ENCODE measurements around the gene CBLC. TPM values are rescaled to one million over a fixed set of nuclear protein-coding genes. Genes with fewer than 3 reads are reported as not detected.
A peak's percentile ranks its signal among the peaks of the same experiment; 100 is the strongest.

CBLC gene
- total RNA-seq, 1 experiment from 2014 or later, result 20.5 TPM

DNA sequence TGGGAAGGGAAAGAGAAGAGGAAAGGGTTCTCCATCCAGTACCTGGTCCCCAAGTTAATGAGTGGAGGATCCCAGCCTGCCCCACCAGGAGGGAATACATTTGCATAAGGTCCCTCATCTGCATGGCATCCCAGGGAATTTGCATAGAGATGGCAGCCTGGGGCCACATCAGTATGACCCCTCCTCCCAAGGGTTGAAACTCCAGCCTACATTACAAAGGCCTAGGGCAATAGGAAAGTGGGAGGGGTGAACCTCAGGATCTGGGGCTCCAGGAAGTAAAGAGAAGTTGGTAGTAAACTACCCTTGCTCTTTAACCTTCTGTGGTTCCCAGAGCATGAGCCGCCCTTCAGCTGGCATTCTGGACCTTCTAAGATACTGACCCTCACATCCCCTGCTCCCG is 61.6 kb downstream of the CBLC start:
- Mint-ChIP-seq H3K36me3 (no peaks in the 10 kb centered on the region), H3K4me1 (peaks cover 6% of the 10 kb centered on the region), H3K9me3 (no peaks in the 10 kb centered on the region), H3K27ac (no peak overlapping the region), H3K27me3 (ENCODE audit: low read depth) (peaks cover 60% of the 10 kb centered on the region), H3K4me3 (no peak overlapping the region)
- TF ChIP-seq, protein P1, sequence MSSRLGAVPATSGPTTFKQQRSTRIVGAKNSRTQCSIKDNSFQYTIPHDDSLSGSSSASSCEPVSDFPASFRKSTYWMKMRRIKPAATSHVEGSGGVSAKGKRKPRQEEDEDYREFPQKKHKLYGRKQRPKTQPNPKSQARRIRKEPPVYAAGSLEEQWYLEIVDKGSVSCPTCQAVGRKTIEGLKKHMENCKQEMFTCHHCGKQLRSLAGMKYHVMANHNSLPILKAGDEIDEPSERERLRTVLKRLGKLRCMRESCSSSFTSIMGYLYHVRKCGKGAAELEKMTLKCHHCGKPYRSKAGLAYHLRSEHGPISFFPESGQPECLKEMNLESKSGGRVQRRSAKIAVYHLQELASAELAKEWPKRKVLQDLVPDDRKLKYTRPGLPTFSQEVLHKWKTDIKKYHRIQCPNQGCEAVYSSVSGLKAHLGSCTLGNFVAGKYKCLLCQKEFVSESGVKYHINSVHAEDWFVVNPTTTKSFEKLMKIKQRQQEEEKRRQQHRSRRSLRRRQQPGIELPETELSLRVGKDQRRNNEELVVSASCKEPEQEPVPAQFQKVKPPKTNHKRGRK (CRISPR knock-in tag; IDR thresholded peaks at IDR 0.05; ENCODE audit: borderline replicate concordance), result no peak
- TF ChIP-seq CBFB (CRISPR knock-in tag; IDR thresholded peaks at IDR 0.05; ENCODE audit: low read depth), result no peak
- TF ChIP-seq SP1 (CRISPR knock-in tag; conservative IDR thresholded peaks at IDR 0.05), result no peak
- no peak for TF ChIP-seq GTF2I (CRISPR knock-in tag; conservative IDR thresholded peaks at IDR 0.05)
- ChIA-PET CTCF (interaction anchor here (0.7 kb wide), 1 partner anchor 150 kb away, joined by 3 read pairs; no protein-coding TSS in a partner anchor), POLR2A (no interaction called here)
- DNase-seq (ENCODE audit: low spot score) (peak; percentile 36), ATAC-seq (peak; percentile 82)

DNA sequence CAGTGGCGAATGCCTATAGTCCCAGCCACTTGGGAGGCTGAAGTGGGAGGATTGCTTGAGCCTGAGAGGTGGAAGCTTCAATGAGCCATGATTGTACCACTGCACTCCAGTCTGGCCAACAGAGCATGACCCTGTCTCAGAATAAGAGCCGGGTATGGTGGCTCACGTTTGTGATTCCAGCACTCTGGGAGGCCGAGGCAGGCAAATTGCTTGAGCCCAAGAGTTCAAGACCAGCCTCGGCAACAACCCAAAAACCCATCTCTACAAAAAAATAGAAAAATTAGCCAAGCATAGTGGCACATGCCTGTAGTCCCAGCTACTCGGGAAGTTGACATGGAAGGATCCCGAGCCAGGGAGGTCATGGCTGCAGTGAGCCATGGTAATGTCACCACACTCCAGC is 63.1 kb downstream of the CBLC start:
- peaks cover 46% of the 10 kb centered on the region for H3K27me3 Mint-ChIP-seq (ENCODE audit: low read depth)
- H3K4me1 Mint-ChIP-seq, result peaks cover 10% of the 10 kb centered on the region
- DNase-seq (ENCODE audit: low spot score) (no peak), ATAC-seq (no peak)
- CTCF ChIA-PET, result interaction anchor here (0.9 to 1.0 kb wide), 2 partner anchors 65 to 117 kb away, joined by 3 read pairs; partner anchors contain the start of gene APOE
- H3K27ac Mint-ChIP-seq, result no peak overlapping the region
- TF ChIP-seq ZNF121 (CRISPR knock-in tag; IDR thresholded peaks at IDR 0.05) (peak; percentile 56; the same call in 1 of the 2 replicates), ELF4 (CRISPR knock-in tag; IDR thresholded peaks at IDR 0.05; ENCODE audit: low read depth) (no peak)
- H3K9me3 Mint-ChIP-seq, result no peaks in the 10 kb centered on the region
- POLR2A ChIA-PET, result interaction anchor here (0.9 kb wide), 1 partner anchor 10 kb away, joined by 3 read pairs; no protein-coding TSS in a partner anchor
- H3K4me3 Mint-ChIP-seq, result no peak overlapping the region
- no peaks in the 10 kb centered on the region for H3K36me3 Mint-ChIP-seq

DNA sequence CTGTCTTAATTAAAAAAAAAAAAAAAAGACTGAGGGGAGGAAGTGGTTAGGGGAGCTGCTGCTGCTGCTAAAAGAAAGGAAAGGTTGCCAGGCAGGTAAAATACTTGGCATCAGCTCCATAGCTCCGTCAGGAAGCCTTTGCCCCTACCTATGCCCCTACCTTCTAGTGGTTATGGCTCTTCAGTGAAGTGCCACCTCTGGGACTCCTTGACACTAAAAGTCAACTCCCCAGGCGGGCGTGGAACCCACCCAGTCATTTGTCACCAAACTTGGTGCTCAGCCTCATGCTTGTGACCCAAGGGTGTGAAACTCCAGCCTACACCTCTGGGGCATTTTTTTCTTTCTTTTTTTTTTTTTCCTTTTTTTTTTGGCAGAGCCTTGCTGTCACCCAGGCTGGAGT is 63.5 kb downstream of the CBLC start:
- peaks cover 10% of the 10 kb centered on the region for H3K4me1 Mint-ChIP-seq
- no peaks in the 10 kb centered on the region for H3K9me3 Mint-ChIP-seq
- DNase-seq (ENCODE audit: low spot score), result no peak
- no peaks in the 10 kb centered on the region for H3K36me3 Mint-ChIP-seq
- ChIA-PET POLR2A (interaction anchor here (0.9 kb wide), 1 partner anchor 9 kb away, joined by 3 read pairs; no protein-coding TSS in a partner anchor), CTCF (interaction anchor here (0.6 to 1.0 kb wide), 3 partner anchors 65 to 535 kb away, joined by 3 read pairs; partner anchors contain the start of gene APOE)
- H3K27ac Mint-ChIP-seq, result no peak overlapping the region
- H3K4me3 Mint-ChIP-seq, result no peak overlapping the region
- peaks cover 41% of the 10 kb centered on the region for H3K27me3 Mint-ChIP-seq (ENCODE audit: low read depth)
- no peak for ATAC-seq
- TF ChIP-seq ZNF219 (CRISPR knock-in tag; IDR thresholded peaks at IDR 0.05; ENCODE audit: borderline replicate concordance), result no peak
- TF ChIP-seq, protein P2, sequence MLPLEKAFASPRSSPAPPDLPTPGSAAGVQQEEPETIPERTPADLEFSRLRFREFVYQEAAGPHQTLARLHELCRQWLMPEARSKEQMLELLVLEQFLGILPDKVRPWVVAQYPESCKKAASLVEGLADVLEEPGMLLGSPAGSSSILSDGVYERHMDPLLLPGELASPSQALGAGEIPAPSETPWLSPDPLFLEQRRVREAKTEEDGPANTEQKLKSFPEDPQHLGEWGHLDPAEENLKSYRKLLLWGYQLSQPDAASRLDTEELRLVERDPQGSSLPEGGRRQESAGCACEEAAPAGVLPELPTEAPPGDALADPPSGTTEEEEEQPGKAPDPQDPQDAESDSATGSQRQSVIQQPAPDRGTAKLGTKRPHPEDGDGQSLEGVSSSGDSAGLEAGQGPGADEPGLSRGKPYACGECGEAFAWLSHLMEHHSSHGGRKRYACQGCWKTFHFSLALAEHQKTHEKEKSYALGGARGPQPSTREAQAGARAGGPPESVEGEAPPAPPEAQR (CRISPR knock-in tag; IDR thresholded peaks at IDR 0.05), result no peak
- no peak for TF ChIP-seq NR1H2 (CRISPR knock-in tag; IDR thresholded peaks at IDR 0.05)
- no peak for TF ChIP-seq FOXK1 (CRISPR knock-in tag; IDR thresholded peaks at IDR 0.05)
- no peak for TF ChIP-seq CREM (CRISPR knock-in tag; IDR thresholded peaks at IDR 0.05)
- TF ChIP-seq GABPB1 (CRISPR knock-in tag; IDR thresholded peaks at IDR 0.05), result no peak
- no peak for TF ChIP-seq FOXP1 (CRISPR knock-in tag; IDR thresholded peaks at IDR 0.05; ENCODE audit: borderline replicate concordance)
- TF ChIP-seq, protein P3, sequence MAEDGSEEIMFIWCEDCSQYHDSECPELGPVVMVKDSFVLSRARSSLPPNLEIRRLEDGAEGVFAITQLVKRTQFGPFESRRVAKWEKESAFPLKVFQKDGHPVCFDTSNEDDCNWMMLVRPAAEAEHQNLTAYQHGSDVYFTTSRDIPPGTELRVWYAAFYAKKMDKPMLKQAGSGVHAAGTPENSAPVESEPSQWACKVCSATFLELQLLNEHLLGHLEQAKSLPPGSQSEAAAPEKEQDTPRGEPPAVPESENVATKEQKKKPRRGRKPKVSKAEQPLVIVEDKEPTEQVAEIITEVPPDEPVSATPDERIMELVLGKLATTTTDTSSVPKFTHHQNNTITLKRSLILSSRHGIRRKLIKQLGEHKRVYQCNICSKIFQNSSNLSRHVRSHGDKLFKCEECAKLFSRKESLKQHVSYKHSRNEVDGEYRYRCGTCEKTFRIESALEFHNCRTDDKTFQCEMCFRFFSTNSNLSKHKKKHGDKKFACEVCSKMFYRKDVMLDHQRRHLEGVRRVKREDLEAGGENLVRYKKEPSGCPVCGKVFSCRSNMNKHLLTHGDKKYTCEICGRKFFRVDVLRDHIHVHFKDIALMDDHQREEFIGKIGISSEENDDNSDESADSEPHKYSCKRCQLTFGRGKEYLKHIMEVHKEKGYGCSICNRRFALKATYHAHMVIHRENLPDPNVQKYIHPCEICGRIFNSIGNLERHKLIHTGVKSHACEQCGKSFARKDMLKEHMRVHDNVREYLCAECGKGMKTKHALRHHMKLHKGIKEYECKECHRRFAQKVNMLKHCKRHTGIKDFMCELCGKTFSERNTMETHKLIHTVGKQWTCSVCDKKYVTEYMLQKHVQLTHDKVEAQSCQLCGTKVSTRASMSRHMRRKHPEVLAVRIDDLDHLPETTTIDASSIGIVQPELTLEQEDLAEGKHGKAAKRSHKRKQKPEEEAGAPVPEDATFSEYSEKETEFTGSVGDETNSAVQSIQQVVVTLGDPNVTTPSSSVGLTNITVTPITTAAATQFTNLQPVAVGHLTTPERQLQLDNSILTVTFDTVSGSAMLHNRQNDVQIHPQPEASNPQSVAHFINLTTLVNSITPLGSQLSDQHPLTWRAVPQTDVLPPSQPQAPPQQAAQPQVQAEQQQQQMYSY (CRISPR knock-in tag; IDR thresholded peaks at IDR 0.05), result no peak
- TF ChIP-seq, protein P4, sequence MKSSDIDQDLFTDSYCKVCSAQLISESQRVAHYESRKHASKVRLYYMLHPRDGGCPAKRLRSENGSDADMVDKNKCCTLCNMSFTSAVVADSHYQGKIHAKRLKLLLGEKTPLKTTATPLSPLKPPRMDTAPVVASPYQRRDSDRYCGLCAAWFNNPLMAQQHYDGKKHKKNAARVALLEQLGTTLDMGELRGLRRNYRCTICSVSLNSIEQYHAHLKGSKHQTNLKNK (CRISPR knock-in tag; IDR thresholded peaks at IDR 0.05), result no peak
- no peak for TF ChIP-seq RELA (CRISPR knock-in tag; IDR thresholded peaks at IDR 0.05; ENCODE audit: borderline replicate concordance)
- TF ChIP-seq, protein P5, sequence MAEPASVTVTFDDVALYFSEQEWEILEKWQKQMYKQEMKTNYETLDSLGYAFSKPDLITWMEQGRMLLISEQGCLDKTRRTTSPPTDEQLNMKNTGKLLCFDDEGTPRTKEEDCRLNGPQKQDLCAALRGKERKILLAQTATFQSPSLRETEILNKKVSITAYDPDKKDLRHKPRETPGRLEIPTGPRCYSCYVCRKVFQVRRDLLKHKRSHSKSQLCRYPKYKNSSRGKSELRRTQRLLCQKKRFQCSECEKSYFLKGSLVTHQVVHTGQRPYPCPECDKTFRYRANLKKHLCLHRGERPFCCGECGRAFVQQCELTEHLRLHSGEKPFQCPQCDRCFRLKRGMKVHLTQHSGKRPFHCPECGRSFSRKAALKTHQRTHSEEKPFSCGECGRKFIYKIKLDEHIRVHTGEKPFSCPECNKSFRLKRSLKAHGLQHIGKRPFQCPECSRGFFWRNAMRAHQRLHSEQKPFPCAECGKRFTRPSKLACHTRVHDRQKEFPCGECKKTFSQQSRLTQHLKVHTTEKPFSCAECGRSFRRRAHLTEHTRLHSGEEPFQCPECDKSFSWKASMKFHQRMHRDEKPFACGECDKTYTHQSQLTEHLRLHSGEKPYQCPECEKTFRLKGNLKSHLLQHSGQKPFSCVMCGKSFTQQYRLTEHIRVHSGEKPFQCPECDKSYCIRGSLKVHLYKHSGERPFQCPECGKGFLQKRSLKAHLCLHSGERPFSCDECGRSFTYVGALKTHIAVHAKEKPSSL (CRISPR knock-in tag; conservative IDR thresholded peaks at IDR 0.05), result no peak
- no peak for TF ChIP-seq ZNF317 (CRISPR knock-in tag; IDR thresholded peaks at IDR 0.05; ENCODE audit: borderline replicate concordance, low read depth)
